PC-3 (cell line): ENCODE data around the gene FAM83D. TPM values are rescaled to one million over a fixed set of nuclear protein-coding genes. Genes with fewer than 3 reads are reported as not detected.
A peak's percentile ranks its signal among the peaks of the same experiment; 100 is the strongest.

Experiments used
- ATAC-seq: fragments of 200-7000 bp; cut with Tn5 transposase; 2 replicates; pipeline ENCODE4 v1.9.1; 2020; ENCODE audit warnings: mild to moderate bottlenecking, moderate library complexity
- BruUV-seq: library from RNA; stranded (reverse); fragments of 400-500 nt; replicated peaks from 2 replicates; lab custom pipeline; 2021; lab: Mats Ljungman, UMichigan
- CTCF ChIA-PET: fragments of 300-600 bp; sonication (Branson Sonifier 250); formaldehyde crosslinking; loops from one replicate; lab custom pipeline; 2022; ENCODE audit warnings: antibody characterized with exemption; lab: Charles Lee
- POLR2A ChIA-PET: fragments of 300-600 bp; sonication (Branson Sonifier 250); formaldehyde crosslinking; loops from one replicate; lab custom pipeline; 2022; ENCODE audit warnings: antibody characterized with exemption; ENCODE audit not compliant: unreplicated experiment; lab: Charles Lee
- DNase-seq: peaks from one replicate; pipeline ENCODE4 v3.0.0-alpha.2; 2015
- H2AFZ ChIP-seq: fragments of 300-600 bp; sonication (generic); 2 replicates; pipeline ENCODE4 v1.6.0; 2016; ENCODE audit warnings: antibody characterized with exemption, low read length
- H3F3A ChIP-seq: fragments of 300-600 bp; sonication (generic); one replicate; pipeline ENCODE4 v1.6.0; 2017; ENCODE audit warnings: antibody characterized with exemption, low read length, control low read depth, mild to moderate bottlenecking; ENCODE audit not compliant: unreplicated experiment
- H3K27ac ChIP-seq: fragments of 300-600 bp; sonication (generic); 2 replicates; pipeline ENCODE4 v1.5.1; 2016; ENCODE audit warnings: mild to moderate bottlenecking, low read length
- H3K27me3 ChIP-seq: fragments of 300-600 bp; sonication (generic); 2 replicates; pipeline ENCODE4 v1.6.1; 2016; ENCODE audit warnings: low read length, mixed read lengths
- H3K36me3 ChIP-seq: fragments of 300-600 bp; sonication (generic); 2 replicates; pipeline ENCODE4 v1.6.1; 2016; ENCODE audit warnings: low read depth, mixed run types, low read length, mixed read lengths
- H3K4me1 ChIP-seq: fragments of 300-600 bp; sonication (generic); 2 replicates; pipeline ENCODE4 v1.5.1; 2016; ENCODE audit warnings: low read length; ENCODE audit not compliant: insufficient read depth
- H3K4me2 ChIP-seq: fragments of 300-600 bp; sonication (generic); 2 replicates; pipeline ENCODE4 v1.6.0; 2016; ENCODE audit warnings: low read length
- H3K4me3 ChIP-seq: fragments of 300-600 bp; sonication (generic); 2 replicates; pipeline ENCODE4 v1.5.1; 2016; ENCODE audit warnings: mild to moderate bottlenecking, low read length, mixed read lengths
- H3K79me2 ChIP-seq: fragments of 300-600 bp; sonication (generic); 2 replicates; pipeline ENCODE4 v1.6.1; 2017; ENCODE audit warnings: low read length, mixed read lengths
- H3K9ac ChIP-seq: fragments of 300-600 bp; sonication (generic); 2 replicates; pipeline ENCODE4 v1.6.0; 2016; ENCODE audit warnings: mild to moderate bottlenecking, low read length
- H3K9me2 ChIP-seq: fragments of 300-600 bp; sonication (generic); replicated peaks from 2 replicates; pipeline ENCODE4 v1.6.1; 2016; ENCODE audit warnings: mixed run types, low read length, mixed read lengths
- H3K9me3 ChIP-seq: fragments of 300-600 bp; sonication (generic); 2 replicates; pipeline ENCODE4 v1.6.1; 2016; ENCODE audit warnings: low read length, mixed read lengths
- H4K20me1 ChIP-seq: fragments of 300-600 bp; sonication (generic); 2 replicates; pipeline ENCODE4 v1.6.1; 2016; ENCODE audit warnings: low read length, mixed read lengths
- EZH2 ChIP-seq: fragments of 300-600 bp; sonication (generic); IDR thresholded peaks from one replicate; pipeline ENCODE4 v1.6.1; 2017; ENCODE audit warnings: antibody characterized with exemption, mild to moderate bottlenecking, low read length; ENCODE audit not compliant: unreplicated experiment
- EZH2phosphoT487 ChIP-seq: fragments of 300-600 bp; sonication (generic); IDR thresholded peaks from 2 replicates; pipeline ENCODE4 v1.6.1; 2018; ENCODE audit warnings: mild to moderate bottlenecking, antibody characterized with exemption, low read length, borderline replicate concordance
- intact Hi-C: fragments of 100-400 bp; cut with micrococcal nuclease; formaldehyde crosslinking; loops from 2 replicates; pipeline ENCODE4 v1.9.0; 2023
- total RNA-seq: library from RNA; depleted of rRNA; stranded (reverse); fragments of >200 nt; gene quantifications from 2 replicates; pipeline ENCODE4 v1.2.3, GENCODE V29; 2014
- TF ChIP-seq, protein P1 (sequence below): fragments of 300-600 bp; sonication (generic); conservative IDR thresholded peaks from 2 replicates; pipeline ENCODE4 v1.5.1; 2017; ENCODE audit warnings: antibody characterized with exemption, low read depth, mild to moderate bottlenecking, low read length

Gene FAM83D
- total RNA-seq, 1 experiment from 2014 or later: 69.6 TPM

GRCh38 chr20:38962928-38963401 is 36.7 kb downstream of the FAM83D start:
- CTCF ChIA-PET: interaction anchor here (0.5 to 1.3 kb wide), 2 partner anchors 29 to 37 kb away, joined by 3 read pairs; partner anchors contain the start of gene FAM83D
- intact Hi-C loops: loop anchor here (1.0 kb wide), 1 partner anchor 37 kb away; the partner anchor contains the start of gene FAM83D

GRCh38 chr20:38963745-38964144 is 37.5 kb downstream of the FAM83D start:
- Histone ChIP-seq H3K4me3 (peak overlapping the region; percentile 91; the same call in 1 of the 2 replicates), H3K79me2 (peaks cover 55% of the 10 kb centered on the region), H3K27ac (no peak overlapping the region), H3K4me2 (peak overlapping the region; percentile 88), H4K20me1 (no peaks in the 10 kb centered on the region), H3F3A (no peaks in the 10 kb centered on the region), H3K4me1 (peaks cover 18% of the 10 kb centered on the region), H2AFZ (no peak overlapping the region), H3K9me3 (no peaks in the 10 kb centered on the region), H3K9me2 (no peaks in the 10 kb centered on the region), H3K36me3 (no peaks in the 10 kb centered on the region), H3K9ac (no peak overlapping the region), H3K27me3 (no peaks in the 10 kb centered on the region)
- ChIA-PET CTCF (no interaction called here), POLR2A (no interaction called here)
- ATAC-seq (no peak), DNase-seq (no peak)
- TF ChIP-seq, protein P1, sequence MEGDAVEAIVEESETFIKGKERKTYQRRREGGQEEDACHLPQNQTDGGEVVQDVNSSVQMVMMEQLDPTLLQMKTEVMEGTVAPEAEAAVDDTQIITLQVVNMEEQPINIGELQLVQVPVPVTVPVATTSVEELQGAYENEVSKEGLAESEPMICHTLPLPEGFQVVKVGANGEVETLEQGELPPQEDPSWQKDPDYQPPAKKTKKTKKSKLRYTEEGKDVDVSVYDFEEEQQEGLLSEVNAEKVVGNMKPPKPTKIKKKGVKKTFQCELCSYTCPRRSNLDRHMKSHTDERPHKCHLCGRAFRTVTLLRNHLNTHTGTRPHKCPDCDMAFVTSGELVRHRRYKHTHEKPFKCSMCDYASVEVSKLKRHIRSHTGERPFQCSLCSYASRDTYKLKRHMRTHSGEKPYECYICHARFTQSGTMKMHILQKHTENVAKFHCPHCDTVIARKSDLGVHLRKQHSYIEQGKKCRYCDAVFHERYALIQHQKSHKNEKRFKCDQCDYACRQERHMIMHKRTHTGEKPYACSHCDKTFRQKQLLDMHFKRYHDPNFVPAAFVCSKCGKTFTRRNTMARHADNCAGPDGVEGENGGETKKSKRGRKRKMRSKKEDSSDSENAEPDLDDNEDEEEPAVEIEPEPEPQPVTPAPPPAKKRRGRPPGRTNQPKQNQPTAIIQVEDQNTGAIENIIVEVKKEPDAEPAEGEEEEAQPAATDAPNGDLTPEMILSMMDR: no peak
- no peak for TF ChIP-seq EZH2phosphoT487
- no peak for TF ChIP-seq EZH2
- intact Hi-C loops: no loop called here
- no TSS peak for BruUV-seq

More at GRCh38 chr20:38962928-38963401, 36.7 kb downstream of the FAM83D start:
- H3K4me2 ChIP-seq: peak overlapping the region; percentile 88
- peaks cover 55% of the 10 kb centered on the region for H3K79me2 ChIP-seq
- H3K4me3 ChIP-seq: peak overlapping the region; percentile 91
- no peak for ATAC-seq
- POLR2A ChIA-PET: interaction anchor here (0.6 to 1.0 kb wide), 3 partner anchors 17 to 46 kb away, joined by 3 to 7 read pairs (median 4); partner anchors contain the start of gene FAM83D
- H3K9ac ChIP-seq: peak overlapping the region; percentile 94
- H3K36me3 ChIP-seq: no peaks in the 10 kb centered on the region
- H3K9me2 ChIP-seq: no peaks in the 10 kb centered on the region
- no peaks in the 10 kb centered on the region for H3K27me3 ChIP-seq
- DNase-seq: no peak
- no peaks in the 10 kb centered on the region for H3F3A ChIP-seq
- TF ChIP-seq, protein P1: no peak
- no peak for TF ChIP-seq EZH2phosphoT487
- no peak for TF ChIP-seq EZH2
- H2AFZ ChIP-seq: peak overlapping the region; percentile 79
- BruUV-seq: TSS peak; percentile 56
- H3K27ac ChIP-seq: peak overlapping the region; percentile 71; the same call in 1 of the 2 replicates
- H3K4me1 ChIP-seq: peaks cover 18% of the 10 kb centered on the region
- no peaks in the 10 kb centered on the region for H3K9me3 ChIP-seq
- no peaks in the 10 kb centered on the region for H4K20me1 ChIP-seq

DNA sequence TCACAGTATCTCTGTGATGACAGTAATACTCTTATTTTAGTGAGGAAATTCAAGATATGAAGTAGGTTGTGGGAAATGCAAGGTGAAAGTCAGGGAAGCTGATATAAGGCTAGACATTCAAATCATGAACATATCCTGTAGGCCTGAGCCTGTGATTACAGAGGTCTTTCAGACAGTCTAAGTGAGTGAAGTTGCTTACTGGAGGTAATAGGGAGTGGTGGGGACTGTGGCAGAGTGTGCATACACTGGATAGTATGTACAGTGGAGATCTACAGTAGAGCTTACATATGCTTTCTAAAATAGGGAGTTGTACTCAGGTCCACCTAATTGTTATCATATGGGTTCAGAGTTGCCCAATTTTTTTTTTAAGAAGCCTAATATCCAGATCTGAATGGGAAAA is 39.0 kb downstream of the FAM83D start:
- no peak overlapping the region for H3K4me2 ChIP-seq
- intact Hi-C loops: no loop called here
- no peaks in the 10 kb centered on the region for H3K9me2 ChIP-seq
- H3K27me3 ChIP-seq: no peaks in the 10 kb centered on the region
- ATAC-seq: no peak
- H3K36me3 ChIP-seq: no peaks in the 10 kb centered on the region
- no peak overlapping the region for H2AFZ ChIP-seq
- H3K4me1 ChIP-seq: peaks cover 27% of the 10 kb centered on the region
- POLR2A ChIA-PET: no interaction called here
- H3K27ac ChIP-seq: no peak overlapping the region
- CTCF ChIA-PET: no interaction called here
- BruUV-seq: no TSS peak
- H3K79me2 ChIP-seq: peaks cover 55% of the 10 kb centered on the region
- H4K20me1 ChIP-seq: no peaks in the 10 kb centered on the region
- H3K9me3 ChIP-seq: no peaks in the 10 kb centered on the region
- TF ChIP-seq EZH2 (no peak), EZH2phosphoT487 (no peak)
- TF ChIP-seq, protein P1: no peak
- H3K9ac ChIP-seq: no peak overlapping the region
- no peaks in the 10 kb centered on the region for H3F3A ChIP-seq
- no peak overlapping the region for H3K4me3 ChIP-seq
- no peak for DNase-seq
